OCI-LY1 (cell line): ENCODE results near the gene HNRNPA0.

Source experiments
- H2AFZ ChIP-seq: fragments of 200-600 bp; sonication (generic), shearing (Covaris generic); 2 replicates; pipeline ENCODE4 v1.6.0; 2014; ENCODE audit warnings: antibody characterized with exemption, mild to moderate bottlenecking, low read length
- H3F3A ChIP-seq: fragments of 200-600 bp; sonication (generic), shearing (Covaris generic); 2 replicates; pipeline ENCODE4 v1.6.0; 2014; ENCODE audit warnings: mild to moderate bottlenecking, antibody characterized with exemption, low read length, moderate library complexity; ENCODE audit not compliant: insufficient read depth
- H3K27ac ChIP-seq: fragments of 200-600 bp; sonication (generic); 2 replicates; pipeline ENCODE4 v1.5.1; 2014; ENCODE audit warnings: low read length, mixed run types, mild to moderate bottlenecking, low read depth; ENCODE audit not compliant: poor library complexity, severe bottlenecking
- H3K27me3 ChIP-seq: fragments of 200-600 bp; sonication (generic); 2 replicates; pipeline ENCODE4 v1.6.0; 2014; ENCODE audit warnings: antibody characterized with exemption, mild to moderate bottlenecking, low read length, moderate library complexity; ENCODE audit not compliant: insufficient read depth
- H3K36me3 ChIP-seq: fragments of 200-600 bp; sonication (generic); 2 replicates; pipeline ENCODE4 v1.6.1; 2014; ENCODE audit warnings: mild to moderate bottlenecking, antibody characterized with exemption, low read length, moderate library complexity, mixed read lengths; ENCODE audit not compliant: insufficient read depth
- H3K4me1 ChIP-seq: fragments of 200-600 bp; sonication (generic); 2 replicates; pipeline ENCODE4 v1.5.1; 2014; ENCODE audit warnings: mild to moderate bottlenecking, low read length, moderate library complexity; ENCODE audit not compliant: insufficient read depth, severe bottlenecking
- H3K4me2 ChIP-seq: fragments of 200-600 bp; sonication (generic), shearing (Covaris generic); 2 replicates; pipeline ENCODE4 v1.6.1; 2014; ENCODE audit warnings: low read length
- H3K4me3 ChIP-seq: fragments of 200-600 bp; sonication (generic); 2 replicates; pipeline ENCODE4 v1.5.1; 2014; ENCODE audit warnings: low read length, low read depth, mild to moderate bottlenecking, mixed read lengths; ENCODE audit not compliant: poor library complexity, severe bottlenecking
- H3K79me2 ChIP-seq: fragments of 200-600 bp; shearing (Covaris generic); 2 replicates; pipeline ENCODE4 v1.6.1; 2016; ENCODE audit warnings: mixed run types, low read length, mixed read lengths; ENCODE audit not compliant: insufficient read depth
- H3K9ac ChIP-seq: fragments of 200-600 bp; sonication (generic), shearing (Covaris generic); 2 replicates; pipeline ENCODE4 v1.6.1; 2014; ENCODE audit warnings: mild to moderate bottlenecking, low read length, mixed read lengths
- H3K9me2 ChIP-seq: fragments of 200-600 bp; sonication (generic), shearing (Covaris generic); 2 replicates; pipeline ENCODE4 v1.6.1; 2014; ENCODE audit warnings: low read depth, mild to moderate bottlenecking, low read length, mixed read lengths
- H3K9me3 ChIP-seq: fragments of 200-600 bp; shearing (Covaris generic); 2 replicates; pipeline ENCODE4 v1.6.1; 2014; ENCODE audit warnings: low read length, mixed read lengths
- H4K20me1 ChIP-seq: fragments of 200-600 bp; sonication (generic), shearing (Covaris generic); 2 replicates; pipeline ENCODE4 v1.6.0; 2016; ENCODE audit warnings: mild to moderate bottlenecking, low read length; ENCODE audit not compliant: insufficient read depth
- EZH2 ChIP-seq: fragments of 200-600 bp; sonication (generic), shearing (Covaris generic); IDR thresholded peaks from 2 replicates; pipeline ENCODE4 v1.8.0; 2017; ENCODE audit warnings: borderline replicate concordance, mixed run types, mild to moderate bottlenecking, antibody characterized with exemption, low read length, moderate library complexity, mixed read lengths
- TF ChIP-seq, protein P1 (sequence below): fragments of 200-600 bp; sonication (generic), shearing (Covaris generic); IDR thresholded peaks from 2 replicates; pipeline ENCODE4 v1.5.1; 2017; ENCODE audit warnings: mild to moderate bottlenecking, antibody characterized with exemption, low read length, moderate library complexity, mixed read lengths

HNRNPA0 gene

GRCh38 chr5:137734962-137735554, 19.1 kb downstream of the HNRNPA0 start:
- no peak overlapping the region for H3K27ac ChIP-seq
- H3K36me3 ChIP-seq: no peaks in the 10 kb centered on the region
- no peak overlapping the region for H3K4me3 ChIP-seq
- no peak overlapping the region for H2AFZ ChIP-seq
- H4K20me1 ChIP-seq: no peaks in the 10 kb centered on the region
- H3F3A ChIP-seq: no peaks in the 10 kb centered on the region
- H3K9ac ChIP-seq: no peak overlapping the region
- peaks cover 5% of the 10 kb centered on the region; the same call in 1 of the 2 replicates for H3K27me3 ChIP-seq
- no peaks in the 10 kb centered on the region for H3K79me2 ChIP-seq
- no peaks in the 10 kb centered on the region for H3K9me2 ChIP-seq
- no peak overlapping the region for H3K4me2 ChIP-seq
- no peaks in the 10 kb centered on the region for H3K4me1 ChIP-seq
- no peaks in the 10 kb centered on the region for H3K9me3 ChIP-seq
- TF ChIP-seq, protein P1, sequence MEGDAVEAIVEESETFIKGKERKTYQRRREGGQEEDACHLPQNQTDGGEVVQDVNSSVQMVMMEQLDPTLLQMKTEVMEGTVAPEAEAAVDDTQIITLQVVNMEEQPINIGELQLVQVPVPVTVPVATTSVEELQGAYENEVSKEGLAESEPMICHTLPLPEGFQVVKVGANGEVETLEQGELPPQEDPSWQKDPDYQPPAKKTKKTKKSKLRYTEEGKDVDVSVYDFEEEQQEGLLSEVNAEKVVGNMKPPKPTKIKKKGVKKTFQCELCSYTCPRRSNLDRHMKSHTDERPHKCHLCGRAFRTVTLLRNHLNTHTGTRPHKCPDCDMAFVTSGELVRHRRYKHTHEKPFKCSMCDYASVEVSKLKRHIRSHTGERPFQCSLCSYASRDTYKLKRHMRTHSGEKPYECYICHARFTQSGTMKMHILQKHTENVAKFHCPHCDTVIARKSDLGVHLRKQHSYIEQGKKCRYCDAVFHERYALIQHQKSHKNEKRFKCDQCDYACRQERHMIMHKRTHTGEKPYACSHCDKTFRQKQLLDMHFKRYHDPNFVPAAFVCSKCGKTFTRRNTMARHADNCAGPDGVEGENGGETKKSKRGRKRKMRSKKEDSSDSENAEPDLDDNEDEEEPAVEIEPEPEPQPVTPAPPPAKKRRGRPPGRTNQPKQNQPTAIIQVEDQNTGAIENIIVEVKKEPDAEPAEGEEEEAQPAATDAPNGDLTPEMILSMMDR: no peak
- no peak for TF ChIP-seq EZH2

DNA sequence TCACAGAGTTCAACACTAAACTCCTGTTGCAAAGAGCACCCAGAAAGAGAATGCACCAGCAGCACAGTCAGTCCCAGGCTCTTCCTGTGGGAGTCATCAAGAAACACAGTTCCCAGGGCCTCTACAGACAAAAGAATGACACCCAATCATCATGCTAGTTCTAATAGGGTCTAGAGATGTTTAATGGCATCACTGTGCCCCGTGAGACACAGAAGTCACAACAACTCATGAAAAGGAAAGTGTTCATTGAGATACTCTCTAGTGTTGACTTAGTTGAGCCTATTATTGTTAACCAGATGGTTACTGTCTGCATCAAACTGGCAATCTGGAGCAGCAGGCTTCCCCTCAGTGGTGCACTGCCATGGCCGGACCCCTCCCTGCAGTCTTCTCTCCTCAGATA, 19.8 kb downstream of the HNRNPA0 start:
- H3K4me2 ChIP-seq: no peak overlapping the region

DNA sequence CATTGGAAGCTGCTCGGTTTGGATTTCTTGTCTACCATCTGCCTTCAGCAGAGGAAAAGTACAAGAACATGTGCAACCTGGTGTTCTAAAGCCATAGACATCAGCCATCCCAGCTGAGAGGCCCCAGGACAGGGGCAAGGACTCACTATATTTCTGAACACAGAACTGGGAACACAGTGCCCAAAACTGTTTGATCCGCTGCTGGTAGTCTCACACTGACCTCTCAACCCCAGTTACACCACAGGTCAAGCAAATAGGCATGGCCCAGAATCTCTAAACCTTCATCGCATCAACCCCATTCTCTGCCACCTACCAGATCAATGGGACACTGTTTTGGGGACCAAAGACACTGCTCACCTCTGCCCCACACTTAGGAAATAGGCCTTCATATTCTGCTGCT, 20.2 kb downstream of the HNRNPA0 start:
- no peaks in the 10 kb centered on the region for H4K20me1 ChIP-seq
- no peak overlapping the region for H3K4me2 ChIP-seq
- no peaks in the 10 kb centered on the region for H3K4me1 ChIP-seq
- H3K36me3 ChIP-seq: no peaks in the 10 kb centered on the region
- no peak overlapping the region for H3K4me3 ChIP-seq
- no peak overlapping the region for H3K27ac ChIP-seq
- H3F3A ChIP-seq: no peaks in the 10 kb centered on the region
- H3K9me3 ChIP-seq: no peaks in the 10 kb centered on the region
- no peaks in the 10 kb centered on the region for H3K79me2 ChIP-seq
- no peaks in the 10 kb centered on the region for H3K9me2 ChIP-seq
- no peak overlapping the region for H2AFZ ChIP-seq
- no peak overlapping the region for H3K9ac ChIP-seq
- TF ChIP-seq, protein P1: no peak
- no peak for TF ChIP-seq EZH2
- peaks cover 5% of the 10 kb centered on the region; the same call in 1 of the 2 replicates for H3K27me3 ChIP-seq

More for the DNA sequence above, 19.8 kb downstream of the HNRNPA0 start:
- no peaks in the 10 kb centered on the region for H3F3A ChIP-seq
- peaks cover 5% of the 10 kb centered on the region; the same call in 1 of the 2 replicates for H3K27me3 ChIP-seq
- H2AFZ ChIP-seq: no peak overlapping the region
- H3K4me3 ChIP-seq: no peak overlapping the region
- H3K9me2 ChIP-seq: no peaks in the 10 kb centered on the region
- TF ChIP-seq, protein P1: no peak
- no peak for TF ChIP-seq EZH2
- H3K9me3 ChIP-seq: no peaks in the 10 kb centered on the region
- H3K4me1 ChIP-seq: no peaks in the 10 kb centered on the region
- no peaks in the 10 kb centered on the region for H4K20me1 ChIP-seq
- H3K79me2 ChIP-seq: no peaks in the 10 kb centered on the region
- H3K36me3 ChIP-seq: no peaks in the 10 kb centered on the region
- H3K9ac ChIP-seq: no peak overlapping the region
- no peak overlapping the region for H3K27ac ChIP-seq
